IPS-11a (cell line): ENCODE measurements around the gene GTPBP3.

Source experiments
- H3K4me3 ChIP-seq: one replicate; pipeline ENCODE4 v1.5.1; 2013; ENCODE audit warnings: low read depth, low read length, control low read depth

GTPBP3 gene

DNA sequence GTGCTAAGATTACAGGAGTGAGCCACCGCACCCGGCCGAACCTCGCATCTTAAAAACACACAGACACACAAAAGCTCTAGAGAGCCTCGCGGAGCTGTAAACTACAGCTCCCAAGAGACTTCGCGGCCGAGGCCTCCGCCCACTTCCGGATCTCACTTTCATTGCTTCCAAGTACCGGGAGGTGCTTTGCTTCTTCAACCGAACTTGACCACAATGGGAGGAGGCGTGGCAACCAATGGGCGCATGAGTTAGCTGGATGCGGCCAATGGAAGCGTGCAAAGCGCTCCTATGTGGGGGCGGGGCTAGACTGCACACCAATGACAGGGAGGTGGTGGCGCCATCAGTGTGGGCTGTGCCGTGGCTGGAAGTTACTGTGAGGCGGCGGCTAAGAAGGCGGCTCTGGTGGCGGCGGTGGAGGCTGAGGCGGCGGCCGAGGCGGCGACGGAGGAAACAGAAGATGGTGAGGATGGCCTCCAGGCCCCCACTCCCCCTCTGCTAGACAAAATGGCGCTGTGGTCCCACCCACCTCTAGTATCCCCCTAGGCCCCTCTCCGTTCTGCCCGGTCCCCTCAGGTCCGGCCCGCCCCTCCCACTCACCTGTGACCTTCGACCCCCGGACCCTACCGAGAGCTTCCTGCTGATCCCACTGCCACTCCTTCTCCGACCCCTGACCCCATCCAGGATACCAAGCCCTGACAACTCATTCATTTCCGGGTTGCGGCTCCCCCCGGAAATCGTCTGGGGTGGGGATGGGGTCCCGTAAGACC, 28.0 kb upstream of the GTPBP3 start, which contains the start of gene DDA1:
Gene DDA1, plus strand, starts transcription at position 366 of the 767 bp plus-strand sequence. Its CDS starts 92 bp downstream, at position 458.
- peak within 1 kb of the TSS; percentile 96 for H3K4me3 ChIP-seq

GRCh38 chr19:17309965-17310461, 27.3 kb upstream of the GTPBP3 start:
- peak overlapping the region; percentile 96 for H3K4me3 ChIP-seq

DNA sequence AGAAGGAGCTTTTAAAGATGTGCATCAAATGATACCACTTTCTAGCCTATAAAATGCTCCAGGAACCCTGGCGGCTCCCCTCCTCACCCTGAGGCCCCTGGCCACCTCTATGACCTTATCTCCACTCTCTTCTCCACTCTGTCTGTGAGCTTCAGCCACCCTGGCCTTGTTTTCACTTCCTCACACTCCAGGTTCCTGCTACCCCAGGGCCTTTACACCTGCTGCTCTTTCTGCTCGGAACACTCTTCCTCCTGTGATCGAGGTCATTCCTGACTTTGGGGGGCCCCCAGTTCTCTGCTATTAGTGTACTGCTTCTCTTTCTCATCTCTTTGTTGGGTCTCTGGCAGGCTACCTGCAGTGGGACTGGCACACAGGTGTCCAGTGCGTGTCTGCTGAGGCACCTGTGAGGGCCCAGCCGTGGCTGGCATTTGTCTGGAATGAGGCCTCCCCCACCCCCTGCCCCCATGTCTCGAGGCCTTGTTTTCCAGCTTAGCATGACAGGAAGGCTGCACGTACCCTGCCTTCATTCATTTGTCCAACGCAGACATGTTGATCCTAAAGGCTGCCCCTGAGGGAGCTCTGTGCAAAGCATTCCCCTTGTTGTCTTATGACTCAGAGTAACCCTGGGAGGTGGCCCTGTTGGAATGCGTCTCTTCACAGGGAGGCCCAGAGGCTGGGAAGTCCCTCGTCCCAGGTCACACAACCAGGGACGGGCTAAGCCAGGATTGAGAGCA, 25.7 kb upstream of the GTPBP3 start:
- H3K4me3 ChIP-seq: no peak overlapping the region

DNA sequence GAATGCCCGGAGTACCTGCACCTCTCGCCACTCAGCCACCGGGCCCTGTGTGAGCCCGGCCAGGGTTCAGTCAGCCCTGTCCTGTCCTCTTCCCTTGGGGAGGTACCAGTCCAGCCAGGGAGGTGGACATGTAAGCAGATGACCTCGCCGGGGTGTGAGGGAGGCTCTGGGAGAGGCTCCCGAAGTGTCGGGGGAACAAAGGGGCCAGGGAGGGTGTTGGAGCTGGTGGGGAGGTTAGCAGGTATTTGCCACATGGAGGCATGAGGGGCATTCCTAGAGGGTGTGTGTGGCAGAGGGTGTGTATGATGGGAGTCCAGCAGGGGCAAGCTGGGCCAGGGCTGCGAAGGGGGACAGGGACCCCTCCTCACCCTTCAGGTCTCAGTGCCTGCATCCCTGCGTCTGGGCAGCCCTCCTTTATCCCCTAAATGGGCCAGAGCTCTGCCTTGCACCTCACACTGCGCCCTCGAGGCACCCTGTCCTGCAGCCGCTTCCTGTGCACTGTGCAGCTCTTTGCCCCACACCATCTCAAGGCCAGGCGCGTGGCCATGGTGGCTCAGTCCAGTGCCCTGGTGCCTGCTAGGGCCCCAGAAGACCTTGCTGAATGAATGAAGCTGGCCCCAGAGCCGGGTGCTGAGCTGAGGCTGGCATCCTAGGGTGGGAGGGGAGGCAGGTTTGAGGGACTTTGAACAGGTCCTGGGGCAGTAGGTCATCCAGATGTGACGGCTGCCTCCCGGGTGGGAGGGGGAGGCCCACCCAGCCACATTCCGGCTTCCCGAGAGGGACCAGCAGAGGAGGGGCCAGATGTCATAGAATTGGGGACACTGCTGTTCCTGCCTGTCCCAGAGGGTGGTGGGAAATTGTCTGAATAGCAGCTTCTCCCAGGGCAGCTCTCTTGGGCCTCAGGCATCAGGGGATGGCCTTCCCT, 24.9 kb upstream of the GTPBP3 start:
- H3K4me3 ChIP-seq: no peak overlapping the region

GRCh38 chr19:17314007-17314593, 23.3 kb upstream of the GTPBP3 start:
- no peak overlapping the region for H3K4me3 ChIP-seq

- H3K4me3 ChIP-seq: no peak overlapping the region
Measured at GRCh38 chr19:17318966-17319365, 18.4 kb upstream of the GTPBP3 start.

DNA sequence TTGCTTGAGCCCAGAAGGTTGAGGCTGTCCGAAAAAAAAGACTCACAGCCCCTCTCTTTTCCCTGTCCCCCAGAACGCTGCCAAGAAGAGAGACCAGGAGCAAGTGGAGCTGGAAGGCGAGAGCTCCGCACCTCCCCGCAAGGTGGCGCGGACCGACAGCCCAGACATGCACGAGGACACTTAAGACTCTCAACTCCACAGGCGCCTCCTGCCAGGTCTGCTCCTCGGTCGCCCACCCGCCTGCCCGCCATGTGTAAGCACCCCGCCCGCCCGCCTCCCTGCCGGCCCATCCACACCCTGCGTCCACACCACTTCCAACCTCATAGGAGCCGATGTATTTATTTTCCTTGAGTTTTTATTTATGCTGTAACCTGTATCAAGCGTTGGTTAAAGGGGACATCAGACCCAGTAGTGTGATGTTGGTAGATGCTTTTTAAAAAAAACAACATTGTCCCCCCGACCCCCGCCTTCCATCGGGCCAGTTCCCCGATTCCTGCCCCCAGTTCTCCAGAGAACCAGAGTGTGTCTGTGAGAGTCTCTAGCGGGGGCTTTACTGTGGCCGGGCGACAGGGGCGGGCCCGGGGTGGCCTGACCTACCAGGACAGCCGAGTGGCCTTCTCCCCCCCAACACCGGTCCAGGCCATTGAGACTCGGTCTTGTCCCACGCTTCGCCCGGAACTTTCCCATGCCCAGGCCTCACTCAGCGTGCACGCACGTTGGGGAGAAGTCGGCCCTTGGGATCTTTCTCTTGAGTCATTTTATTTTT, 17.7 kb upstream of the GTPBP3 start:
- no peak overlapping the region for H3K4me3 ChIP-seq

DNA sequence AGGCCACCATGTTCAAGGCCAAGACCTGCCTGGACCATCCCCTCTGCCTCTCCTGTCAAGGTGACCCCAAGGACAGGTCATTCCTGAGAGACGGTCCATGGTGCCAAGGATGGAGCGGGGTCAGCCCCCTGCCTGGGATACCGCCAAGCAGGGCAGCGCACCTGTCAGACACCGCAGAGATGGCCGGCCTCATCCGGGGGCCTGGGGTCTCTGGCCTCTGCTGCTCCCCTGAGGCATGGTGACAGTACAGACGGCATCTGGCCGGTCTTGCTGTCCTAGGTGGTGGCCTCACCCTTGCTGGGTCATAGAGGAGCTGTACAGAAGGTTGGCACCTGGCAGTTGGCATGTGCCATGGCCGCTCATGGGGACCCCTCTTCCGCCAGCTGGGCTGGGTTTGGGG, 16.9 kb upstream of the GTPBP3 start:
- H3K4me3 ChIP-seq: no peak overlapping the region

- H3K4me3 ChIP-seq: no peak overlapping the region
Measured at GRCh38 chr19:17321655-17322489, 15.5 kb upstream of the GTPBP3 start.

- no peak overlapping the region for H3K4me3 ChIP-seq
Measured at GRCh38 chr19:17322854-17323253, 14.5 kb upstream of the GTPBP3 start.

DNA sequence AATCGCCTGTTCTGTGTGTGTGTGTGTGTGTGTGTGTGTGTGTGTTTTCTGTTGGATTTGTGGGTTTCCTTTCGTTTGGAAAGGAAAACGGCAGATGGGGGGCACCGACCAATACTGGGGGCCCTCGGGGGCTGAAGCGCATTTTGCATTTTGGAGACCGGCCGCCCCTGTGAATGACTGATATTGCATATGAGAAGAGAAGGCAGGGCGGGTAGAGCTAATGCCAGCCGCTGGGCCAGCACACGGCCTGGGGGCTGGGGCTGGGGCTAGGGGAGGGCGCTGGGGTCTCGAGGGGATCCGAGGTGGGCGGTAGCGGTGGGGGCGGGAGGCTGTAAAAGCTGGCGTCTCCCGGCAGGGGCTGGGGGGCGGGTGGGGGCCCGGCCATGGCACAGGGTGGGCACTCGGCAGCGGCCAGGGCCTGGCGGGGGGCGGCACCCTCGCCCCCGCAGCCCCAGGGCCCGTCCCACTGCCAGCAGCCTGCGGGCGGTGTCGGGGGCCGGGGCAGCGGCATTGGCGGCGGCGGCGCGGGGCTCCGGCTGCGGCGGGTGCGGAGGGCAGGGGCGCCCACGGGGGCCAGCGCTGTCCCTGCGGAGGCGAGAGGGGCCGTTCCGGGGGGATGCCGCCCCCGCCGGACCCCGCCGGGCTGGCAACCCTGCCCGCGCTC, 13.9 kb upstream of the GTPBP3 start:
- H3K4me3 ChIP-seq: no peak overlapping the region

- H3K4me3 ChIP-seq: no peak overlapping the region
Measured at GRCh38 chr19:17323964-17324332, 13.4 kb upstream of the GTPBP3 start.

DNA sequence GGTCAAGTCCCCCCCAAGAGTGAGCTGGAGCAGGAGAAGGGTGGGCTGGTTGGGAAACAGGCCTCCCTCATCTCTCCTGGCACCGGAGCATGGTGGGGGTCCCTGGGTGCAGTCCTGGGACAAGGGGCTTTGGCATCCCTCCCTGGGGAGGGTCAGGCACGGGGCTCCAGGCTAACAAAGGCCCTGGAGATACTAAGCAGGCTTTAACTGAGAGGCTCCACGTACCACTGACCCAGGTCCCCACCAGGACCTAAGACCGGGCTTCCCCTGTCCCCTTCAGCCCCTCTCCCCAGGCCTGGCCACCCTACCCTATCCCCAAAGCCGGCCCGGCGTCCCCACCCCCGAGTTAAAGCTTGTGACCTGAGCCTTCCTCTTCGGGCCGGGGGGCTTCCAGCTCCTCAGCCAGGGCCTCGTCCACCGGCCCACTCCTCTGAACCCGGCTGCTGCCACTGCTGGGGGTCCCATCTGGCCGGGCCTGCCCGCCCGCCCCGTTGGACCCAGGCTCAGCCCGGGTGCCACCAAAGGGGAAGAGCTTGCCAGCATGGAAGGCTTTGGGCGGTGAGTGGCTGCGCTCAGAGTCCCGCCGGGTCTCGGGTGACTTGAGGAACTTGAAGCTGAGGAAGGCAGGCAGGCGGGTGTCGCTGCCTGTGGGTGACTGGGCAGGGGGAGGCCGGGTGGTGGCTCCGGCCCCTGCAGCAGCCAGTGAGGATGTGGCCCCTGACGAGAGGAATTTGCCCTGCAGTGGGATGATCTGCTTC, 12.8 kb upstream of the GTPBP3 start:
- no peak overlapping the region for H3K4me3 ChIP-seq

DNA sequence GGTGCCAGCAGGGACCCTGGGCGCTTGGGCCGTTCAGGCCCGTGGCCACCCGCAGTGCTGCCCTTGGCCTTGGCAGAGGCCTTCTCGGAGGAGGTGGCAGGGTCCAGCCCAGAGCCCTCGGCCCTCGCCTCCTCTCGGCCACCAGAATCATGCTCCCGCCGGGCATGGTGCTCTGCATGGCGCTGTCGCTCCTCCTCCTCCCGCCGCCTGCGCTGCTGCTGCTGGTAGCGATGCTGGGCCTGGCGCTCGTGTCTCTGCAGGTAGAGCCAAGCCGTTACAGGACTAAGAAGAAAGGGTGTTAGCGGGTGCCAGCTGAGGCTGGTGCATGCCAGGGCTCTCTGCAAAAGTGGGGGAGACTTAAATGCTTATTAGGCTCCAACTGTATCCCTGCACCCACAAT, 12.2 kb upstream of the GTPBP3 start:
- no peak overlapping the region for H3K4me3 ChIP-seq

DNA sequence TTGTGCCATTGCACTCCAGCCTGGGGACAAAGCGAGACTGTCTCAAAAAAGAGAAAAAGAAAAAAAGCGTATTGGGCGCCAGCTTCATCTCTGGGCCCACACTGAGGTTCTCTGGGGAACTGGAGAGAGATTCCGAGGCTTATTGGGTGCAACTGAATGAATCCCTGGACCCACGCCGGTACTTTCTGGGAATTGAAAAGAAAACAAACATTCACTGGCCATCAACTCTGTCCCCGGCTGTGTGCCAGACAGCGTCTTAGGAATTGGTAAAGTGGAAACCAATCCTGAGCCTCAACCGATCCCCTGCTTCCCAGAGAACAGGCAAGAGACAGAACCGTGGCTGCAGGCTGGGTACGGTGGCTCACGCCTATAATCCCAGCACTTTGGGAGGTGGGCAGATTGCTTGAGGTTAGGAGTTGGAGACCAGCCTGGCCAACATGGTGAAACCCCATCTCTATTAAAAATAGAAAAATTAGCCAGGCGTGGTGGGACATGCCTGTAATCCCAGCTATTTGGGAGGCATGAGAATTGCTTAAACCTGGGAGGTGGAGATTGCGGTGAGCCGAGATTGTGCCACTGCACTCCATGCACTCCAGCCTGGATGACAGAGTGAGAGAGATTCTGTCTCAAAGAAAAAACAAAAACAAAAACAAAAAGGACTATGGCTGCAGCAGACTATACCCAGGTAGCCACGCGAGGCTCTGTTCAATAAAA, 11.3 kb upstream of the GTPBP3 start:
- no peak overlapping the region for H3K4me3 ChIP-seq

- no peak overlapping the region for H3K4me3 ChIP-seq
Measured at GRCh38 chr19:17326595-17326966, 10.8 kb upstream of the GTPBP3 start.

DNA sequence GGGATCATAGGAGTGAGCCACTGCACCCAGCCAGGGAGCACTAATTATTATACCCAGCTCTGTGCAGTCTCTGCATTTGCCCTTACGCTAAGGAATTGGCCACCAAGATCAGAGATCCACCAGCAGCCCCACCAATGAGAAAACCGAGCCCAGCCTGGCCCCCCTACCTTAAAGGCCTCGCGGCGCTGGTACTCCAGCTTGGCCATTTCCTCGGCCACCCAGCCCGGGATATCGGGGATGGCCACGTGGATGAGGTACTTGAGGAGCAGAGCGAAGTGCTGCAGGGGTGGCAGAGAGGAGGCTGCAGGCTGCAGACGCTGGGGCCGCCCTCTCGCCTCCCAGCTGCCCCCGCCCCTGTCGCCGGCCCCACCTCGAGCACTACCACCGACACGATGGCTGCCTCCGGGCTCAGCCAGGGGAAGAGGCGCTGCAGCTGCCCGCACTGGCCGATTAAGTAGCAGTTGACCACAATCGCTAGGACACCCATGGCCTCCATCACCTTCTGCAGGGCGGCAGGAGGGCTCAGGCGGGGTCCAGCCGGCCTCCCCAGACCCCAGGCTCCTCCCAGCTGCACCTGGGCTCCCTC, 10.2 kb upstream of the GTPBP3 start:
- H3K4me3 ChIP-seq: peak overlapping the region; percentile 51
